ENCODE results near the gene PAXIP1.

Gene PAXIP1

DNA sequence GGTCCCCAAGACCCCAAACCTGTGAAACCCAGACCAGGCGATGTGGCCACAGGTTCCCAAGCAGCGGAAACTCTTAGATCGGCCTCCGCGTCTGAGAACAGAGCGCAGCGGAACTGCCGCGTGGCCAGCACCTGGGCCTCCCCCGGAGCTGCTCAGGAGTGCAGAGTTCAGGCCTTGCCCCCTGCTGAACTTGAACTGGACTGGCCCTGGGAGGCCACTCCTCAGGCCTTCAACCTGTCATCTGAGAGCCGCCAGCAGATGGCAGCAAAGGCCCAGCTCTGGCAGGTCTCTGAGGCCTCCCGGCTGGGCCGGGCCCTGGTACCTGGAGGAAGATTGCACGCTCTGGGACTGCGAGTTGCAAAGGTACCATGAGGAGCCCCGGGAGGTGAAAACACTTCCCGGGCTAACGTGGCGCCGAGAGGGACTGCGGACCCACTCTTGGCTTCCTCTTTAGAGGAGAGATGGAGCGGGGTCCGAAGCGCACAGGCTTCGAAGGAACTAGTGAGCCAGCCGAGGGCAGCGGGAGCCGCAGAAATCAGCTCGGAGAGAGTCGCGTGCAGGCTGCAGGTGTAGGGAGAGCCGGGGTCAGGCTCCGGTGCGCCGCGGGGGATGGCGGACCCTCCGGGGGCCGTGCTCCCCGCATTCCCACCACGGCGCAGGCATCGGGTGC, 89.2 kb downstream of the PAXIP1 start:
- H3K4me3 Mint-ChIP-seq: peak overlapping the region; percentile 91
- H3K27ac Mint-ChIP-seq: peak overlapping the region; percentile 15
- H3K9me3 Mint-ChIP-seq: no peaks in the 10 kb centered on the region
- peaks cover 11% of the 10 kb centered on the region for H3K27me3 Mint-ChIP-seq
- no peaks in the 10 kb centered on the region for H3K36me3 Mint-ChIP-seq
- peaks cover 4% of the 10 kb centered on the region for H3K4me1 Mint-ChIP-seq

- Mint-ChIP-seq H3K27ac (no peak overlapping the region), H3K4me1 (peaks cover 4% of the 10 kb centered on the region), H3K9me3 (no peaks in the 10 kb centered on the region), H3K36me3 (no peaks in the 10 kb centered on the region), H3K4me3 (no peak overlapping the region), H3K27me3 (peaks cover 13% of the 10 kb centered on the region)
Measured at GRCh38 chr7:154912871-154913637, 89.9 kb downstream of the PAXIP1 start.

DNA sequence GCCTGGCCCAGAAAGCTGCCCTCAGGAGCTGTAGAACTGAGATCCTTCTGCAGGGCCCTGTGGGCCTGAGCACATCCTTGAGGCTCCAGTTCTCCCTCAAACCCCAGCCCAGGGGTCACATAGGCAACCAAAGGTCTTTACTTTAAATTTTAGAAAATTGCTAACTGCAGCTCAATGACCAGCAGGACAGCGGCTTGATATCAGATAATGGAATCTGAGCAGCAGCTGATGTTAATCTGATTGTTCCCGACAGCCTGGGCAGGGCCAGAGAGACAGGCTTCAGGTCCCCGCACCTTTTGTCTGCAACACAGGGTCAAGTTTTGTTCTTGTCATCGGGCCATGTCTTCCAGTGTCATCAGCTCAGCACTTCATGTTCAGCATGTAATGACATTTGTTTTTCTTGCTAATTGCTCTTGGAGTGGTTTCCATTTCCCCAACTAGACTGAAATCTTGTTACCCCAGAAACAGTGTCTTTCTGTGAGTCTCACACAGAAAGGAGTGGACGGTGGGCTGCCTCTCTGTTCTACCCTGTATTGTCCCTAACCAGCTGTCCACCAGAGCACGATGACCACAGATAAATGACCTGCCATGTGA, 91.0 kb downstream of the PAXIP1 start:
- Mint-ChIP-seq H3K9me3 (no peaks in the 10 kb centered on the region), H3K4me3 (no peak overlapping the region), H3K4me1 (peaks cover 4% of the 10 kb centered on the region), H3K27ac (no peak overlapping the region), H3K27me3 (peaks cover 12% of the 10 kb centered on the region), H3K36me3 (no peaks in the 10 kb centered on the region)

DNA sequence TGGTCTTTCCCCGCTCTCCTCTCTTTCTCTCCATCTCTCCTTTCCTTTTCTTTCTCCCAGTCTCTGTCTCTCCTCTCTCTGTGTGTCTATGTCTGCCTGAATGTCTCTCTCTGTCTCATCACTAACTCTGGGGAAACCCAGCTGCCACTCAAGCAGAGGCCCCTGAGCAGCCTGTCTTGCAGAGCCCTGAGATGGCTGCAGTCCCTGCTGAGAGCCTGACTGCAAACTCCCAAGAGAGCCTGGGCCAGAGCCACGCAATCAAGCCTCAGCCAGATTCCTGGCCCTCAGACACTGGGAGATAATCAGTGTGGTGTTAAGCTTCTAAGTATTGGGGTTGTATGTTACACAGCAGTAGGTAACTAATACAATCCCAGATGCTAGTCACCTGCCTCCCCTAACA, 91.5 kb downstream of the PAXIP1 start:
- H3K4me3 Mint-ChIP-seq: no peak overlapping the region
- peaks cover 11% of the 10 kb centered on the region for H3K27me3 Mint-ChIP-seq
- no peaks in the 10 kb centered on the region for H3K36me3 Mint-ChIP-seq
- H3K27ac Mint-ChIP-seq: no peak overlapping the region
- peaks cover 4% of the 10 kb centered on the region for H3K4me1 Mint-ChIP-seq
- no peaks in the 10 kb centered on the region for H3K9me3 Mint-ChIP-seq

DNA sequence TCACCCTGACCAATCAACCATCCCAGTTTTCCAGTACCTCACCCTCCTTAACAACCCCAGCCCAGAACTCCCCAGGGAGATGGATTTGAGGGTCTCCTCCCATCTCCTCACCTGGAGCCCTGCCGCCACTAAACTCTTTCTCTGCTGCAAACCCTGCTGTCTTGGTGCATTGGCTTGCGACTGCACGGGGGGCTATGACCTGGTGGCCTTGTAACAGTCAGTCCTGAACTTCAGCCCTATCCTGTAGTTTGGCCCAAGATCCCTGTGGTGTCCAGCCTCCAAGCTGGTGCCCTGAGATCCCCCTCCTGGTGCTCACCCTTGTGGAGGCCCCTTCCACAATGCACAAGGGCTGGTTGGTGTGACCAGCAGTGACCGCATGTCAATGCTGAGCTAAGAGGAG, 91.9 kb downstream of the PAXIP1 start:
- H3K4me3 Mint-ChIP-seq: no peak overlapping the region
- peaks cover 11% of the 10 kb centered on the region for H3K27me3 Mint-ChIP-seq
- H3K9me3 Mint-ChIP-seq: no peaks in the 10 kb centered on the region
- H3K4me1 Mint-ChIP-seq: peaks cover 4% of the 10 kb centered on the region
- H3K27ac Mint-ChIP-seq: no peak overlapping the region
- no peaks in the 10 kb centered on the region for H3K36me3 Mint-ChIP-seq

DNA sequence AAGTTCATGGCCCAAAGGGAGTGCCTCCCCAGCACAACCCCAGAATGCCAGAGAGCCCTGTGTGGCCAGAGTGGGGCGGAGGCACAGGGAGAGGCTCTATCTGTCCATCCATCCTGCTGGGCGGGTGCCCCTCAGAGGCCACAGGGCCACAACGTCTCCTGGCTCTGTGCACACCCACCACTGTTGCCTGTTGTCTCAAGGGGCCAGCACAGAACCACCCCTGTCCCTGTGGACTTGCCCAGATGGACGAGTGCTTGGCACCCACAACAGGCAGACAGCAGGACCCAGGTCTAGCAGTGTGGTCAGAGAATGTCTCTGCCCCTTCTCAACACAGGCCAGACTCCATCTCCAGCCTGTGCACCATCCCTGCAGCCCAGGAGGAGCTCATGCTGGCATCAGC, 92.8 kb downstream of the PAXIP1 start:
- no peaks in the 10 kb centered on the region for H3K36me3 Mint-ChIP-seq
- H3K4me3 Mint-ChIP-seq: no peak overlapping the region
- H3K9me3 Mint-ChIP-seq: no peaks in the 10 kb centered on the region
- H3K27me3 Mint-ChIP-seq: peaks cover 9% of the 10 kb centered on the region
- no peak overlapping the region for H3K27ac Mint-ChIP-seq
- H3K4me1 Mint-ChIP-seq: peaks cover 4% of the 10 kb centered on the region

GRCh38 chr7:154909241-154910105, 93.5 kb downstream of the PAXIP1 start:
- H3K27me3 Mint-ChIP-seq: peaks cover 7% of the 10 kb centered on the region

GRCh38 chr7:154907651-154908620, 95.0 kb downstream of the PAXIP1 start:
- Mint-ChIP-seq H3K4me1 (no peaks in the 10 kb centered on the region), H3K27me3 (peaks cover 4% of the 10 kb centered on the region), H3K36me3 (no peaks in the 10 kb centered on the region), H3K9me3 (no peaks in the 10 kb centered on the region), H3K27ac (no peak overlapping the region), H3K4me3 (no peak overlapping the region)

More at GRCh38 chr7:154909241-154910105, 93.5 kb downstream of the PAXIP1 start:
- Mint-ChIP-seq H3K27ac (no peak overlapping the region), H3K4me1 (peaks cover 4% of the 10 kb centered on the region), H3K36me3 (no peaks in the 10 kb centered on the region), H3K9me3 (no peaks in the 10 kb centered on the region), H3K4me3 (no peak overlapping the region)

DNA sequence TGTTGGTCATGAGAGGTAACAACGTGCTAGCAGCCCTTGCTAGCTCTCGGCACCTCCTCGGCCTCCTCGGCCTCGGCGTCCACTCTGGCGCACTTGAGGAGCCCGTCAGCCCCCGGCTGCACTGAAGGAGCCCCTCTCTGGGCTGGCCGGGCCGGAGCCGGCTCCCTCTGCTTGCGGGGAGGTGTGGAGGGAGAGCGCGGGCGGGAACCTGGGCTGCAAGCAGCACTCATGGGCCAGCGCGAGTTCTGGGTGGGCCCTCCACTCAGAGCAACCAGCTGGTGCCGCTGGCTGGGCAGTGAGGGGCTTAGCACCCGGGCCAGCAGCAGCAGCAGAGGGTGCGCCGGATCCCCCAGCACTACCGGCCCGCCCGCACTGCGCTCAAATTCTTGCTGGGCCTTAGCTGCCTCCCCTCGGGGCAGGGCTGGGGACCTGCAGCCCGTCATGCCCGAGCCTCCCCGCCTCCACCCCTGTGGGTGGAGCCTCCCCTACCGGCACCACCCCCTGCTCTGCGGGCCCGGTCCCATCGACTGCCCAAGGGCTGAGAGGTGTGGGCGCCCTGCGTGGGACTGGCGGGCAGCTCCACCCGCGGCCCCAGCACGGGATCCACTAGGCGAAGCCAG, 96.1 kb downstream of the PAXIP1 start:
- Mint-ChIP-seq H3K9me3 (no peaks in the 10 kb centered on the region), H3K4me3 (no peak overlapping the region), H3K27me3 (peaks cover 4% of the 10 kb centered on the region)

DNA sequence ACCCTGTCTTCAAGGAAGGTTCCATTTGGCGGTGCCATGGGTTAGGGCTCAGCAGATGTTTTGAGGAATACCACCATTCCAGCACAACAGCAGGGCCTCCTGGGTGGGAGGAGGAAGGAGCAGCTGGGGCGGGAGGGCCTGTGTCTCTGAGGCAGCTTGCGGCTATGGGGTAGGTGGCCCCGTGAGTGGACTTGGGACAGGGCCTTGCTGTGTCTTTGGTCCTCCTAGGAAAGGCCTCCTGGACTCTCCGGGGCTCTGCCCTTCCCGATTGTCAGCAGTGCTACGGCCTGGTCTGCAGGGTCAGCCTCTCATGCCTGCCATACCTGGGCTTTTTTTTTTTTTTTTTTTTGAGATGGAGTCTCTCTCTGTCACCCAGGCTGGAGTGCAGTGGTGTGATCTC, 96.7 kb downstream of the PAXIP1 start:
- no peaks in the 10 kb centered on the region for H3K36me3 Mint-ChIP-seq
- H3K4me3 Mint-ChIP-seq: no peak overlapping the region
- H3K9me3 Mint-ChIP-seq: no peaks in the 10 kb centered on the region
- H3K27me3 Mint-ChIP-seq: peaks cover 4% of the 10 kb centered on the region
- no peaks in the 10 kb centered on the region for H3K4me1 Mint-ChIP-seq
- no peak overlapping the region for H3K27ac Mint-ChIP-seq

More for the DNA sequence above, 96.1 kb downstream of the PAXIP1 start:
- H3K36me3 Mint-ChIP-seq: no peaks in the 10 kb centered on the region
- H3K27ac Mint-ChIP-seq: no peak overlapping the region
- no peaks in the 10 kb centered on the region for H3K4me1 Mint-ChIP-seq

GRCh38 chr7:154905615-154906014, 97.3 kb downstream of the PAXIP1 start:
- H3K36me3 Mint-ChIP-seq: no peaks in the 10 kb centered on the region
- H3K27ac Mint-ChIP-seq: no peak overlapping the region
- H3K27me3 Mint-ChIP-seq: peaks cover 4% of the 10 kb centered on the region
- H3K9me3 Mint-ChIP-seq: no peaks in the 10 kb centered on the region
- H3K4me3 Mint-ChIP-seq: no peak overlapping the region
- no peaks in the 10 kb centered on the region for H3K4me1 Mint-ChIP-seq

GRCh38 chr7:154905146-154905545, 97.8 kb downstream of the PAXIP1 start:
- H3K27ac Mint-ChIP-seq: no peak overlapping the region
- H3K27me3 Mint-ChIP-seq: peaks cover 4% of the 10 kb centered on the region
- H3K4me1 Mint-ChIP-seq: no peaks in the 10 kb centered on the region
- no peaks in the 10 kb centered on the region for H3K36me3 Mint-ChIP-seq
- no peaks in the 10 kb centered on the region for H3K9me3 Mint-ChIP-seq
- H3K4me3 Mint-ChIP-seq: no peak overlapping the region

DNA sequence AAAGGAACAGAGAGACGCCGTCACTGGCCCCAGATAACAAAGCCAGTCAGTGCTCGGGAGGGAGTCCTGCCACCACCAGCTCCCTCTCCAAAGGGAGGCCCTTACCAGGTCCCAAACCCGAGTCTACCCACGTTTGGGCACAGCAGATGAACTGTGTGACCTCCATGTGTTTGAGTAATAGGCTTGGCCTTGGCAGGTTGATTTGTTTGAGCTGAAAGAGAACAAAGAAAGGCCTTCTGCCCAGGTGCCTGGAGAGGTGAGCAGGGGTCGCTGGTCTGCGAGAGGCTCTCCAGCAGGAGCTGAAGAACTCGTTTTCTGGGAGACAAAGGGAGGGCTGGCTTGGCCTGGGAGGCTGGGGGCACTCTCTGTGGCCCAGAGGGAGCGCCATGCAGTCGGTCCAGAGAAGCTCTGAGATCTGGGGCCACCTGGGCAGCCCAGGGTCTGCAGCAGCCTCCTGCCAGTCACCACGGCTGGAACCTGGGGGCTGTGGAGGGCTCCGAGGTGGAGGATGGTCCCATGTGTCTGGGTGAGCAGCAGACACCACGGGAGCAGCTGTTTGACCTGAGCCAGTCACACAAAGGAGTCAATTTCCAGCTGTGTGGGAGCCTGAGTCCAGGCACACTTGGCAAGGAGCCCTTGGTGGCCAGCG, 99.7 kb downstream of the PAXIP1 start:
- Mint-ChIP-seq H3K27me3 (peaks cover 2% of the 10 kb centered on the region), H3K4me3 (no peak overlapping the region), H3K36me3 (no peaks in the 10 kb centered on the region), H3K27ac (no peak overlapping the region), H3K4me1 (no peaks in the 10 kb centered on the region), H3K9me3 (no peaks in the 10 kb centered on the region)

GRCh38 chr7:154902600-154903082, 100.3 kb downstream of the PAXIP1 start:
- H3K36me3 Mint-ChIP-seq: no peaks in the 10 kb centered on the region
- no peaks in the 10 kb centered on the region for H3K9me3 Mint-ChIP-seq
- H3K27me3 Mint-ChIP-seq: no peaks in the 10 kb centered on the region
- no peaks in the 10 kb centered on the region for H3K4me1 Mint-ChIP-seq
- H3K27ac Mint-ChIP-seq: no peak overlapping the region
- H3K4me3 Mint-ChIP-seq: no peak overlapping the region

Measured in activated naive CD4-positive, alpha-beta T cell treated with anti-CD3 and anti-CD28 coated beads, Interleukin-2, amount 50 U/mL, for 24 hours (primary cell).